Testis (tissue), 3 donors: ENCODE results near the gene BABAM2. TPM values are rescaled to one million over a fixed set of nuclear protein-coding genes. Genes with fewer than 3 reads are reported as not detected.

ENCODE experiments used
- DNase-seq: peaks from one replicate; pipeline ENCODE4 v3.0.0-alpha.2; 2019
- H3K27ac ChIP-seq, 2 donors: fragments of 200-600 bp; sonication (generic); one replicate each; pipeline ENCODE4 v1.5.1; 2019
- H3K27me3 ChIP-seq: fragments of 200-600 bp; sonication (generic); one replicate; pipeline ENCODE4 v1.5.1; 2019
- H3K36me3 ChIP-seq: fragments of 200-600 bp; sonication (generic); one replicate; pipeline ENCODE4 v1.5.1; 2017; ENCODE audit warnings: low read depth; ENCODE audit errors: missing control alignments
- H3K4me1 ChIP-seq: fragments of 200-600 bp; sonication (generic); one replicate; pipeline ENCODE4 v1.5.1; 2019
- H3K4me3 ChIP-seq, 2 donors: fragments of 200-600 bp; sonication (generic); one replicate each; pipeline ENCODE4 v1.5.1; 2017 to 2019
- H3K9me3 ChIP-seq: fragments of 200-600 bp; sonication (generic); one replicate; pipeline ENCODE4 v1.5.1; 2017
- POLR2A ChIP-seq: fragments of 450-650 bp; IDR thresholded peaks from one replicate; pipeline ENCODE4 v1.6.1; 2017; ENCODE audit warnings: antibody characterized with exemption, mild to moderate bottlenecking, moderate library complexity
- WGBS, 2 donors: methylation state at CpG; one replicate each; pipeline ENCODE4 v1.1.5; 2018; 5-methylcytosine and 5-hydroxymethylcytosine counted together
- intact Hi-C: fragments of 100-400 bp; cut with DNase I; formaldehyde crosslinking; loops from one replicate; pipeline ENCODE4 v1.15.1; 2023; ENCODE audit warnings: low total_unique reads
- polyA plus RNA-seq: library from polyadenylated mRNA; stranded (reverse); fragments of 350-450 nt; fragmentation: Illumina TruSeq; extraction: RNeasy Lipid Tissue Mini Kit (QIAGEN cat#74804); gene quantifications from one replicate; pipeline ENCODE4 v1.2.3, GENCODE V29; 2014; ENCODE audit warnings: low read depth, low replicate concordance; ENCODE audit not compliant: insufficient read depth
- total RNA-seq, 2 donors: library from RNA; depleted of rRNA; stranded (reverse); fragments of >200 nt; gene quantifications; one replicate each; pipeline ENCODE4 v1.2.3, GENCODE V29; 2016
- TF ChIP-seq, protein P1 (sequence below), 3 experiments: fragments of 450-650 bp in 2 of 3; fragments of 200-600 bp in 1 of 3; sonication (generic) in 1 of 3; IDR thresholded peaks; one replicate each; pipeline ENCODE4 v1.5.1; 2016 to 2019; ENCODE audit warnings: antibody characterized with exemption in 3 of 3, mild to moderate bottlenecking in 2 of 3, moderate library complexity in 1 of 3

The BABAM2 gene
- total and polyA plus RNA-seq, 3 donors from 2014 or later, result 49.2 to 70.6 (median 59.1) TPM

DNA sequence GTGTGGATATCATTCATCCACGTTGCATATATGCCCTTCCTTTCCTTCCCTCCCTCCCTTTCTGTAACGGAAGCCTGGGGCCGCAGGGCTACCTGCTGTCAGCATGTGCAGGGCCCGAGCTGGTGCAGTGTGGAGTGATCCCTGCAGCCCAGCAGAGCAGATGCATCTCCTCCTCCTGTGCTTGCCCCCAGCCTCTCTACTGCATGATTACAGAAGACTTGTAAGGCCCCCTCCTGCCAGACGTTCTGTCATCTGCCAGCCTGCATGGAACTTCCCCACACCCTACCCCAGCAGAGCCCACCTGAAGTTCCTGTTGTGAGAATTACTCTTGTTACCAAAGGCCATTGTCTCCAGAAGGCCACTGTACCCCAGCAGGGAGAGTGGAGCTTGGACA, 434.6 kb downstream of the BABAM2 start:
- no peak for DNase-seq
- no peaks in the 10 kb centered on the region for H3K36me3 ChIP-seq
- no peaks in the 10 kb centered on the region for H3K9me3 ChIP-seq
- WGBS, 2 donors, result 82 to 96% methylated on average over 4 to 5 of the region's 5 CpGs
- no peak overlapping the region for H3K27ac ChIP-seq
- TF ChIP-seq, protein P1, sequence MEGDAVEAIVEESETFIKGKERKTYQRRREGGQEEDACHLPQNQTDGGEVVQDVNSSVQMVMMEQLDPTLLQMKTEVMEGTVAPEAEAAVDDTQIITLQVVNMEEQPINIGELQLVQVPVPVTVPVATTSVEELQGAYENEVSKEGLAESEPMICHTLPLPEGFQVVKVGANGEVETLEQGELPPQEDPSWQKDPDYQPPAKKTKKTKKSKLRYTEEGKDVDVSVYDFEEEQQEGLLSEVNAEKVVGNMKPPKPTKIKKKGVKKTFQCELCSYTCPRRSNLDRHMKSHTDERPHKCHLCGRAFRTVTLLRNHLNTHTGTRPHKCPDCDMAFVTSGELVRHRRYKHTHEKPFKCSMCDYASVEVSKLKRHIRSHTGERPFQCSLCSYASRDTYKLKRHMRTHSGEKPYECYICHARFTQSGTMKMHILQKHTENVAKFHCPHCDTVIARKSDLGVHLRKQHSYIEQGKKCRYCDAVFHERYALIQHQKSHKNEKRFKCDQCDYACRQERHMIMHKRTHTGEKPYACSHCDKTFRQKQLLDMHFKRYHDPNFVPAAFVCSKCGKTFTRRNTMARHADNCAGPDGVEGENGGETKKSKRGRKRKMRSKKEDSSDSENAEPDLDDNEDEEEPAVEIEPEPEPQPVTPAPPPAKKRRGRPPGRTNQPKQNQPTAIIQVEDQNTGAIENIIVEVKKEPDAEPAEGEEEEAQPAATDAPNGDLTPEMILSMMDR (IDR thresholded peaks at IDR 0.05), result no peak
- TF ChIP-seq POLR2A, result no peak
- no peak overlapping the region for H3K4me3 ChIP-seq
- no peaks in the 10 kb centered on the region for H3K27me3 ChIP-seq
- intact Hi-C loops, result no loop called here
- peaks cover 23% of the 10 kb centered on the region for H3K4me1 ChIP-seq

DNA sequence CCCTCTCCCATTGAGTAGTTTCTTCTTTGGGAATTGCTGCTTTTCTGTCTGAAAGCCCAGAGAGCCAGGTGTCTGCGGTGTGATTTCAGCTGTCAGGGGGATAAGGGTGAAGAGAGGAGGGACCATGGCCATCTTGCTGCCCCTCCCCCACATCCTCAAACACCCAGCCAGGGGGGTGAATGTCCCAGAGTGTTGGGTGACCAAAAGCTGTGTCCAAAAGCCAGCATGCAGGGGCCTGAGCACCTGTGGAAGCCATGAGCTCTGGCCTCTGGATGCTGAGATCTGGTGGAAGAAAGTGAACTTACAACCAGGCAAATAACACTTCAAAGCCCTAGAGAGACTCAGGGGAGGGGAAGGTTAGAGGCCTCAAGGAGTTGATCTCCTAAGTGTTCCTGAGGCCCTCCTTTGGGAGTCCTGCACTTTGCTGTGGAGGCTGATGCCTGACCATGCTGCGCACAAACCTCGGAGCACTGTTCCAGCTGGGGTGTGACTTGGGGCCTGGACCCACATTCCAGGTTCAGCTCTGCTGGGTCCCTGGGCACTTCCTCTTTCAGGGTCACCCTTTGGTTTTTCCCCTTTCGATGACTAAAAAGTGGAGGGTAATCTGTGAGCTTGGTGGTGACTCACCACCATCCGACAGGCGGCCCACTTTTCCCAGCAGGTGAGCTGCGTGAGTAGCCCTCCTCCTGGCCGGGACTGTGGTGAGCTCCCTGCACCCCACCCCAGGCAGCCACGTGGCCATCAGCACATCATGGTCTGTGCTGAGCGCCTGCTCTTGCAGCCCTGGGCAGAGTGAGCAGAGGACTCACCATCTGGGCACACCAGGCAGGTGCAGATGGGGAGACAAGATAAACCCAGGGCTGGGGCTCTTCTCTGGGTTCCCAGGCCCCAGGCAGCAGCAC, 435.3 kb downstream of the BABAM2 start:
- H3K4me1 ChIP-seq, result peaks cover 23% of the 10 kb centered on the region
- no peak for DNase-seq
- intact Hi-C loops, result no loop called here

DNA sequence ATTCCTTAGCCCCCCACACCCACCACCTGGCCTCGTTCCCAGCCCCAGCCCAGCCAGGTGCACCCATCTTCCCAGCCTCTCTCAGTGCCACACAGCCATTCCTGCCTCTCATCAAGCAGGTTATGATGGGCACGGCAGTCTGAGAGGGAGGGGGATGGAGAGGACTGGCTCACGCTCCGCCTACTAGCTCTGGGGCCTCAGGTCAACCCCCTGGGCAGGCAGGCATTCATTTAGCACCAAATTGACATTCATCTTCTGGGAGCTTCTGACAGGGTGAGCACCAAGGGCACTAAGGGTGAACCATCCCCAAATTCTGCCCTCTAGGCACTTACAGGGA, 435.9 kb downstream of the BABAM2 start:
- no peaks in the 10 kb centered on the region for H3K36me3 ChIP-seq
- no peaks in the 10 kb centered on the region for H3K27me3 ChIP-seq
- H3K9me3 ChIP-seq, result no peaks in the 10 kb centered on the region
- DNase-seq, result no peak
- H3K4me1 ChIP-seq, result peaks cover 23% of the 10 kb centered on the region
- no peak for TF ChIP-seq POLR2A
- TF ChIP-seq, protein P1 (IDR thresholded peaks at IDR 0.05), result no peak
- intact Hi-C loops, result no loop called here
- no peak overlapping the region for H3K4me3 ChIP-seq
- 90 to 92% methylated on average over 4 of the region's 4 CpGs for WGBS, 2 donors
- H3K27ac ChIP-seq, result no peak overlapping the region

More for the DNA sequence above, 435.3 kb downstream of the BABAM2 start:
- H3K4me3 ChIP-seq, result no peak overlapping the region
- 71 to 100% methylated on average over 6 to 10 of the region's 10 CpGs for WGBS, 2 donors
- H3K9me3 ChIP-seq, result no peaks in the 10 kb centered on the region
- no peak overlapping the region for H3K27ac ChIP-seq
- no peak for TF ChIP-seq POLR2A
- TF ChIP-seq, protein P1 (IDR thresholded peaks at IDR 0.05), result no peak
- H3K36me3 ChIP-seq, result no peaks in the 10 kb centered on the region
- no peaks in the 10 kb centered on the region for H3K27me3 ChIP-seq

DNA sequence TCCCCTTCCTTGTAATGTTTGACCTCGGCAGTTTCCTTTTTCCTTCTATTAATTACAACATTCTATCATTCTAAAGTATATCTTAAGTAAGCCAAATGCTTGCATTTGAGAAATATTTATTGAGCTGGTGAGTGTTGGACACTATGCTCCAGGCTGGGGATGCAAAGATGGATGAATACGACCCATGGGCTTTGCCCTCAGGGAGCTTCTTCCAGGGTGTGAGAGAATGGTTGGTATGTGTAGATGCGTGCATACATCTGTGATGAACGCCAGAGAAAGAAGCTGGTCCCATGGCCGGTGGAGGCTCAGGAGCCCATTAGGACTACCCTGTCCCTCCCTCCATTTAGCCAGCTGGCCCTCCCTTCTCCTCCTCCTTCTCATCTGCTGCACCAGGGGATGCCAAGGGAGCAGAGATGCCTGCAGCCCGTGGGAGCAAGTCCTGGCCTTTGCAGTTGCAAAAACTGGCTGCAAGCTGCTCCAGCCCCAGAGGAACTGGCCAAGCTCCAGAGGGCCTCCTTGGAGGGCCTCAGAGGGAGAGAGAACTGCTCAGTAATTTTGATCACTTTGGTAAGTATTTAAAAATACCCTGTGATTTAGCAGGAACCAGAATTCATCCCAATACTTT, 436.5 kb downstream of the BABAM2 start:
- intact Hi-C loops, result no loop called here
- H3K4me1 ChIP-seq, result peaks cover 23% of the 10 kb centered on the region
- H3K9me3 ChIP-seq, result no peaks in the 10 kb centered on the region
- no peak overlapping the region for H3K4me3 ChIP-seq
- peak; percentile 48 for DNase-seq
- H3K27ac ChIP-seq, result peak overlapping the region in 1 of 2 donors; percentile 5
- no peaks in the 10 kb centered on the region for H3K36me3 ChIP-seq
- TF ChIP-seq, protein P1 (IDR thresholded peaks at IDR 0.05), result no peak
- no peak for TF ChIP-seq POLR2A
- 74 to 76% methylated on average over 6 of the region's 6 CpGs for WGBS, 2 donors
- no peaks in the 10 kb centered on the region for H3K27me3 ChIP-seq
